Urinary bladder (tissue), 4 donors: ENCODE results near the gene ARIH2. TPM values are rescaled to one million over a fixed set of nuclear protein-coding genes. Genes with fewer than 3 reads are reported as not detected.

Experiments
- DNase-seq: peaks from one replicate; pipeline ENCODE4 v3.0.0-alpha.2; 2015; ENCODE audit errors: extremely low spot score
- H3K27ac ChIP-seq: one replicate; pipeline ENCODE4 v1.5.1; 2013; ENCODE audit warnings: low read depth, mild to moderate bottlenecking, moderate library complexity
- H3K36me3 ChIP-seq: one replicate; pipeline ENCODE4 v1.6.1; 2013; ENCODE audit warnings: mild to moderate bottlenecking, moderate library complexity; ENCODE audit not compliant: insufficient read depth
- H3K4me1 ChIP-seq: one replicate; pipeline ENCODE4 v1.6.1; 2013; ENCODE audit warnings: mild to moderate bottlenecking, moderate library complexity; ENCODE audit not compliant: insufficient read depth
- H3K4me3 ChIP-seq: one replicate; pipeline ENCODE4 v1.5.1; 2013; ENCODE audit warnings: low read depth, low read length
- WGBS: extraction: QIAGEN DNeasy Blood & Tissue Kit; methylation state at CpG from one replicate; pipeline ENCODE4 v1.1.7; 2013; 5-methylcytosine and 5-hydroxymethylcytosine counted together
- polyA plus RNA-seq: library from polyadenylated mRNA; stranded (reverse); fragments of 200-250 nt; gene quantifications from one replicate; pipeline ENCODE4 v1.2.3, GENCODE V29; 2013
- total RNA-seq: library from RNA; depleted of rRNA; stranded (reverse); fragments of >200 nt; gene quantifications from one replicate; pipeline ENCODE4 v1.2.3, GENCODE V29; 2014
- donor health status: healthy with polysubstance abuse.
- donor health status: healthy.

ARIH2 gene
- total and polyA plus RNA-seq, 2 donors, result 59.9 to 71.6 TPM

GRCh38 chr3:49017971-49018706 lies 99.5 kb downstream of the ARIH2 start, which contains the start of gene DALRD3:
DALRD3 (minus strand) TSS chr3:49018580; CDS start chr3:49018564, 16 bp downstream.
- under 1% methylated on average over 85 of the region's 85 CpGs for WGBS
- no peak for DNase-seq
- Histone ChIP-seq H3K4me3 (peak within 1 kb of the TSS; percentile 77), H3K27ac (peak within 1 kb of the TSS; percentile 77), H3K36me3 (peaks cover 10% of the 10 kb centered on the region), H3K4me1 (no peaks in the 10 kb centered on the region)

DNA sequence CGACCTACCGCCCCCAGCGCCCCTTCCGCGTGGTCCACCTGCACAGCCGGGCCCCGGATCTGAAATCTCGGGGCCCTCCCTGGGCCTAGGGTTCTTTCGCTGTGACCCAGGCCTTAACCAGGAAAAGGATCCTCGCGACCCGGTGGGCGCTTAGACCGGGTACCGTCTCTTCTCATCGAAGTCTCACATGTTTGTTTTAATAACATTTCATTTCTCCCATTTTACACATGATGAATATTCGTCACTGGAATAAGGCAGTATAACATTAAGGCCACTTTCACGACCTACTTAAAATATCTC lies 100.0 kb downstream of the ARIH2 start:
- H3K4me3 ChIP-seq, result peak overlapping the region; percentile 77
- H3K36me3 ChIP-seq, result peaks cover 10% of the 10 kb centered on the region
- no peaks in the 10 kb centered on the region for H3K4me1 ChIP-seq
- peak overlapping the region; percentile 77 for H3K27ac ChIP-seq
- no peak for DNase-seq
- WGBS, result 2% methylated on average over 18 of the region's 18 CpGs

DNA sequence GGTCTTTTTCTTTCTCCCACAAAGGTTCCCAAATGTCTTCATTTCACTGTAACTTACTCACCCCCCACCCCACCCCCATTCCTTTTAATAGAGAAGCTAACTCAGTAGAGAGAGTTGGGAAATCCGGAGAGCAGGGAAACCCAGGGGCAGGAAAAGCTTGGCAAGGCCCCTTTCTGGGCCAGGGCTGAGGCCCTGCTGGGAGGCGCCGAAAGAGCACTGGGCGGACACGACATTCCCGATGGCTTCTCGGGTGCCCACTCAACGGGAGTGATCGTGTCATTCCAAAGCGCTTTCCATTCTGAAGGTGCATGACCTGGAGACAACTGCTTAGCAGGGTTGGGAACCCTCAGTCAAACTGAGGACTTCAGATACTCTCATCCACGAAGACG lies 101.3 kb downstream of the ARIH2 start:
- DNase-seq, result no peak
- 44% methylated on average over 12 of the region's 12 CpGs for WGBS
- Histone ChIP-seq H3K36me3 (peaks cover 7% of the 10 kb centered on the region), H3K4me3 (no peak overlapping the region), H3K27ac (peak overlapping the region; percentile 97), H3K4me1 (no peaks in the 10 kb centered on the region)

DNA sequence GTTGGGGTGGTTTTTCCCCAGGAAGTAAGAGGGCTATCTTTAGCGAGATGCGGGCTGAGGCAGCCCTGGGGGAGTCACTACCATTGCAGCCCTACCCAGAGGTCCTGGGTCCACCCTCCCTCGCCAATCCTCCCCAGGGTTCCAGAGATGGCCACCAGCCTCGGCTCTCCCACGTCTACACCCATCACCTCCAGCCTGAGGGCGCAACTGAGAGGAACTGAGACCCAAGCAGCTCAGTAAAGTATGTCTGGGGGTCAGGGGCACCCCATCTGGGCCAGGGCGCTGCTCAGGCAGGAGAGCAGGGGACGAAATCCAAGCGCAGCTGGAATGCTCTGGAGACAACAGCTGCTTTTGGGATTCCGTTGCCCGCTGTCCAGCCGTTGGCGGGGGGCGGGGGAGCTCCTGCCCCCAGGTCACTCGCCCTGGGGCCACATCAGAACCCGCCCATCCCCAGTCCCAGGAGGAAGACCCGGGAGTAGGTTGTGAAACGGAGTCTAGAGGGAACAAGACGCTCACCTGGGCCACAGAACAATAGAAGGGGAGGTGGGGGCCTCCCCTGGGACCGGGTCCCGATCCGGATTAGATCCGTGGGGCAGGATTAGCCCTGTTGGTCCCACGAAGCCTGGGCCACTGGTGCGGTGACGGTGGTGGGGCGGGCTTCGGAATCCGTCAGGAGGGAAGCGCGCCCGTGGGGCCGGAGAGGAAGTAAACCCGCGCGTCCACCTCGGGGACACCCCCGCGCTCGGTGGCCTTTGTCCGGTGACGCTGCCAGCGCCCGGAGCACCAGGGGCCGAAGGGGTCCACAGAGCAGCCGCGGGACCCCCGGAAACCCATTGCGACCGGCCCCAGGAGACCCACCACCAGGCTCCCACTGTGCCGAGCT lies 101.9 kb downstream of the ARIH2 start:
- Histone ChIP-seq H3K4me3 (peak overlapping the region; percentile 64), H3K36me3 (peaks cover 7% of the 10 kb centered on the region), H3K27ac (peak overlapping the region; percentile 97), H3K4me1 (no peaks in the 10 kb centered on the region)
- DNase-seq, result no peak
- WGBS, result 2% methylated on average over 51 of the region's 51 CpGs

DNA sequence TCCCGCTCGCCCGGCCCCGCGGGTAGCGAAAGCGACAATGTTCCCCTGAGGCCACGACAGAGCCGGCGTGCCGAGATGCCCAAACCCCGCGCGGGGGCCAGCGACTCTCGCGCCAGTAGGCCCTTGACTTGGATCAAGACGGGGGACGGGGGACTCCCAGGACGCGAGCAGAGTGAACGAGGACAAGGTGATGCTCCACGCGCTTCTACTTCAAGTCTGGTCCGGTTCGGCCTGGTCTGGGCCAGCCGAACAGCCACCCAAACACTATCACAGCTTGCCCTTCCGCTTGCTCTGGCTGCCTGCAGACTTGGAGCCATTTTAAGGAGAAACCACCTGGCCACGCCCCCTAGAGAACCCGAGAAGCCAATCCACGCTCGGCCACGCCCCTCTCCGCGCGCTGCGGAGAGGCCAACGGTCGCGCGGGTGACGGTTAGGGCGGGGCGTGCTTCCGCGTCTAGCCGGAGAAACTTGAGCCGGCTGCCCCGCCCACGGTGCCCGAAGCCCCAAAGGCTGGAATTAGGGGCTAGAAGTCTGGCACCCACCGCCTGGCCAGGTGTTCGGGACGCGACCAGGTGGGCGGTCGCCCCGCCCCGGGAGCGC lies 102.7 kb downstream of the ARIH2 start:
- H3K36me3 ChIP-seq, result peaks cover 4% of the 10 kb centered on the region
- DNase-seq, result peak; percentile 96
- H3K27ac ChIP-seq, result peak overlapping the region; percentile 97
- H3K4me1 ChIP-seq, result no peaks in the 10 kb centered on the region
- WGBS, result under 1% methylated on average over 60 of the region's 60 CpGs
- H3K4me3 ChIP-seq, result peak overlapping the region; percentile 64

DNA sequence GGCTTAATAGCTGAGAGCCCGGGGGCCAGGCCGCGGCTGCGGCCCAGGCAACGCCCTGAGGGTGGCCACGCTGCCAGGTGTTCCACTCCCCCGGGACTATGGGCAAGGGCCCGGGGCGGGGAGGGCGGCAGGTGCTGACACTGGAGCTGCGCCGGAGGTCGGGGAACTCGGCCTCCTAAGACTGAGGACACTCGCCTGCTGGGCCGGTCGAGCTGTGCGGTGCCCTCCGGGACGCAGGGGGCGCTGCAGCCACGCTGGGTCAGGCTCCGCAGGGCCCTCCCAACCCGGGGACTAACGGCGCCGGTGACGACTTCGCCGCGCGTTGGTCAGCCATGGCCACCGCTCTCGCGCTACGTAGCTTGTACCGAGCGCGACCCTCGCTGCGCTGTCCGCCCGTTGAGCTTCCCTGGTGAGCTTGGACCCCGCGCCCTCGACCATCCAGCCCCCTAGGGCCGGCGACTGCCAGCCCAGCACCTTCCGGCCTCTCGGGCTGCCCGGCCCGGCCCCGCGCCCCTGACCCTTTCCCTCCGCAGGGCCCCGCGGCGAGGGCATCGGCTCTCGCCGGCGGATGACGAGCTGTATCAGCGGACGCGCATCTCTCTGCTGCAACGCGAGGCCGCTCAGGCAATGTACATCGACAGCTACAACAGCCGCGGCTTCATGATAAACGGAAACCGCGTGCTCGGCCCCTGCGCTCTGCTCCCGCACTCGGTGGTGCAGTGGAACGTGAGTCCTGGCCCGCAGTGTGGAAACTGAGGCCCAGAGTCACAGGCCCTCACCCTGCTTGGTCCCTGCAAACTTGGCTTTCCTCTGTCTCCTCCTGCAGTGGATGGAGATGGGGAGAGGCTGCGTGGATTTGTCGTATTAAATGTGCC lies 103.4 kb downstream of the ARIH2 start, which contains the start of gene NDUFAF3:
Gene NDUFAF3 (plus strand): TSS at position 309 of the 875 bp plus-strand sequence. CDS start 24 bp downstream, at position 333.
- H3K27ac ChIP-seq, result peak within 1 kb of the TSS; percentile 97
- H3K36me3 ChIP-seq, result peaks cover 4% of the 10 kb centered on the region
- DNase-seq, result peak; percentile 57
- peak within 1 kb of the TSS; percentile 64 for H3K4me3 ChIP-seq
- H3K4me1 ChIP-seq, result no peaks in the 10 kb centered on the region
- WGBS, result under 1% methylated on average over 83 of the region's 83 CpGs

- 25% methylated on average over 12 of the region's 12 CpGs for WGBS
- H3K36me3 ChIP-seq, result peaks cover 4% of the 10 kb centered on the region
- DNase-seq, result no peak
Measured at GRCh38 chr3:49022688-49023171, 104.1 kb downstream of the ARIH2 start.

GRCh38 chr3:49023775-49024174 lies 105.1 kb downstream of the ARIH2 start:
- no peak overlapping the region for H3K4me3 ChIP-seq
- peaks cover 4% of the 10 kb centered on the region for H3K36me3 ChIP-seq
- DNase-seq, result no peak
- H3K27ac ChIP-seq, result no peak overlapping the region
- no peaks in the 10 kb centered on the region for H3K4me1 ChIP-seq
- 90% methylated on average over 4 of the region's 4 CpGs for WGBS

More at GRCh38 chr3:49022688-49023171, 104.1 kb downstream of the ARIH2 start:
- no peaks in the 10 kb centered on the region for H3K4me1 ChIP-seq
- peak overlapping the region; percentile 59 for H3K4me3 ChIP-seq
- H3K27ac ChIP-seq, result peak overlapping the region; percentile 94

GRCh38 chr3:49024449-49024848 lies 105.8 kb downstream of the ARIH2 start:
- Histone ChIP-seq H3K36me3 (peaks cover 4% of the 10 kb centered on the region), H3K27ac (no peak overlapping the region), H3K4me3 (no peak overlapping the region), H3K4me1 (no peaks in the 10 kb centered on the region)
- no peak for DNase-seq
- WGBS, result 75% methylated on average over 5 of the region's 5 CpGs

DNA sequence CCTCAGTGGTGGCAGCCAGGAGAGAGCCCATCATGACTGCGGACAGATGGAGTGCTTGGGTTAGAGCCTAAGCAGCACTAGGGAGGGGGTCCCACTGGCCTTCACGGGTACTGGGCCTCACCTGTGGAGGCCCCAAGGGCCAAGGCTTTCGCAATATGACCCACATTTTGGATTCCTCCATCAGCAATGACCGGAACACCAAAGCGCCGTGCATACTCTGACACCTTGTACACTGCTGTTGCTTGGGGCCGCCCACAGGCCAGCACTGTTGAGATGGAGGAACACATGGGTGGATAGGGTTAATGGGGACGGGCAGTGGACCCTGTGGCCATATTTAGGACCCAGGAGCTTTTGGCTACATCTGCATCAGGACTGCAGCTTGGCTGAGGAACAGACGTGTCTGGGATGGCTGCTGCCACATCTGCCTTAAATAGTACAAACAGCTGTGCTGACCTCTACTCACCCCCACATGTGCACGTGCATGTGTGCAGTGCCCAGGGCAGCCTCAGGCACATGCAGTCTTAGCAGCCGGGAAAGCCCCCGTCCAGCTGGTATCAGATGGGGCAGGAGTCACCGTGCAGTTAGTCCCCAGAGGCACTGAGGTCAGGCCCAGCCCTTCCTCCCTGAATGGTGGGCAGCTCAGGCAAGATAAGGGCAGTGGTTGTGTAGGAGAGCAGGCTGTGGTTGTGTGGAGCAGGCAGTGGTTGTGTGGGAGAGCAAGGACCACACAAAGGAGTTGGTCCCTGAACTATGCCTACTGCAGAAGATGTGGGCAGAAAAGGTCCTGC lies 106.6 kb downstream of the ARIH2 start:
- no peak for DNase-seq
- Histone ChIP-seq H3K36me3 (peaks cover 4% of the 10 kb centered on the region), H3K4me3 (no peak overlapping the region), H3K27ac (no peak overlapping the region), H3K4me1 (no peaks in the 10 kb centered on the region)
- 67% methylated on average over 13 of the region's 13 CpGs for WGBS

- 84% methylated on average over 8 of the region's 8 CpGs for WGBS
- H3K36me3 ChIP-seq, result peaks cover 4% of the 10 kb centered on the region
Measured at GRCh38 chr3:49025793-49026520, 107.3 kb downstream of the ARIH2 start.

DNA sequence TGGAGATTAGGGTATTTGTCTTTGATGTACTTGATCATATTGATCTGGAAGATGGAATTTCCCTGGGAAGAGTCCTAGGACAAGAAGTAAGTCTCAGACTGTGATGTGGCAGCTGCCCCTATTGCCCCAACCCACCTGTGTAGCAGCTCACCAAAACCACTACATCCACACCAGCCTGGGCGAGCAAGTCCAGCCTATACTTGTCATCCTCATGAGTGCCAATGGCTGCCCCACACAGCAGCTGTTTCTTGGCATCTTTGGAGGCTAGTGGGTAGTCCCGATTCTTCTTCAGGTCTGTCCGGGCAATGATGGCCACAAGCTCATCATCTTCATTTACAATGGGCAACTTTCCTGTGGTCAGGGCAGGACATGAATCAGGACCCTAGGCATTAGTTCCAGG lies 107.9 kb downstream of the ARIH2 start:
- DNase-seq, result no peak
- H3K4me1 ChIP-seq, result no peaks in the 10 kb centered on the region
- peaks cover 4% of the 10 kb centered on the region for H3K36me3 ChIP-seq
- no peak overlapping the region for H3K27ac ChIP-seq
- WGBS, result 95% methylated on average over 3 of the region's 3 CpGs
- H3K4me3 ChIP-seq, result no peak overlapping the region

More at GRCh38 chr3:49025793-49026520, 107.3 kb downstream of the ARIH2 start:
- no peak for DNase-seq
- Histone ChIP-seq H3K27ac (no peak overlapping the region), H3K4me1 (no peaks in the 10 kb centered on the region), H3K4me3 (no peak overlapping the region)
